H9 (cell line): ENCODE data around the gene KCNAB2. TPM values are rescaled to one million over a fixed set of nuclear protein-coding genes. Genes with fewer than 3 reads are reported as not detected.

ENCODE experiments used
- DNase-seq: peaks from one replicate; pipeline ENCODE4 v3.0.0-alpha.2; 2017
- H2AFZ ChIP-seq: one replicate; pipeline ENCODE4 v1.6.1; 2013; ENCODE audit warnings: mild to moderate bottlenecking, low read length, control low read depth, moderate library complexity
- H2AK5ac ChIP-seq: 2 replicates; pipeline ENCODE4 v1.6.1; 2013; ENCODE audit warnings: low read length, control low read depth, mixed read lengths; ENCODE audit not compliant: insufficient read length
- H2BK120ac ChIP-seq: one replicate; pipeline ENCODE4 v1.6.1; 2013; ENCODE audit warnings: low read depth, mild to moderate bottlenecking, low read length, control low read depth, inconsistent platforms; ENCODE audit not compliant: poor library complexity, severe bottlenecking
- H2BK12ac ChIP-seq: 2 replicates; pipeline ENCODE4 v1.6.1; 2013; ENCODE audit warnings: low read length, control low read depth, mixed read lengths, low read depth; ENCODE audit not compliant: insufficient read length
- H2BK15ac ChIP-seq: 2 replicates; pipeline ENCODE4 v1.6.1; 2013; ENCODE audit warnings: low read depth, low read length, control low read depth
- H2BK20ac ChIP-seq: one replicate; pipeline ENCODE4 v1.6.1; 2013; ENCODE audit warnings: low read depth, mild to moderate bottlenecking, low read length, control low read depth, inconsistent platforms; ENCODE audit not compliant: poor library complexity, severe bottlenecking
- H2BK5ac ChIP-seq: 2 replicates; pipeline ENCODE4 v1.6.1; 2013; ENCODE audit warnings: low read length, control low read depth, mixed read lengths; ENCODE audit not compliant: insufficient read length
- H3K14ac ChIP-seq: 2 replicates; pipeline ENCODE4 v1.6.1; 2013; ENCODE audit warnings: low read length, control low read depth; ENCODE audit not compliant: insufficient read depth
- H3K18ac ChIP-seq: 2 replicates; pipeline ENCODE4 v1.6.1; 2013; ENCODE audit warnings: low read depth, mild to moderate bottlenecking, mixed read lengths, low read length, control low read depth; ENCODE audit not compliant: insufficient read length
- H3K23ac ChIP-seq: 2 replicates; pipeline ENCODE4 v1.6.1; 2013; ENCODE audit warnings: low read length, control low read depth, mixed read lengths, low read depth; ENCODE audit not compliant: insufficient read length
- H3K23me2 ChIP-seq: 2 replicates; pipeline ENCODE4 v1.6.1; 2013; ENCODE audit warnings: low read depth, mild to moderate bottlenecking, mixed read lengths, low read length, control low read depth; ENCODE audit not compliant: insufficient read length, poor library complexity, severe bottlenecking
- H3K27ac ChIP-seq: 2 replicates; pipeline ENCODE4 v1.5.1; 2013; ENCODE audit warnings: low read length, control low read depth, mixed read lengths, low read depth; ENCODE audit not compliant: insufficient read length
- H3K27me3 ChIP-seq: 2 replicates; pipeline ENCODE4 v1.6.1; 2013; ENCODE audit warnings: low read length, control low read depth, inconsistent platforms; ENCODE audit not compliant: insufficient read depth
- H3K4ac ChIP-seq: 2 replicates; pipeline ENCODE4 v1.6.1; 2013; ENCODE audit warnings: low read depth, mild to moderate bottlenecking, control low read depth, inconsistent platforms, low read length, moderate library complexity
- H3K4me1 ChIP-seq: 2 replicates; pipeline ENCODE4 v1.6.1; 2013; ENCODE audit warnings: low read length, control low read depth, inconsistent platforms; ENCODE audit not compliant: insufficient read depth
- H3K4me2 ChIP-seq: 2 replicates; pipeline ENCODE4 v1.6.1; 2013; ENCODE audit warnings: low read length, control low read depth, mixed read lengths; ENCODE audit not compliant: insufficient read length, insufficient read depth
- H3K56ac ChIP-seq: 2 replicates; pipeline ENCODE4 v1.6.1; 2013; ENCODE audit warnings: low read depth, mild to moderate bottlenecking, mixed read lengths, low read length, control low read depth; ENCODE audit not compliant: insufficient read length
- H3K79me1 ChIP-seq: 2 replicates; pipeline ENCODE4 v1.6.1; 2013; ENCODE audit warnings: low read depth, mild to moderate bottlenecking, moderate library complexity, low read length, control low read depth, inconsistent platforms; ENCODE audit not compliant: insufficient read depth, poor library complexity, severe bottlenecking
- H3K79me2 ChIP-seq: 2 replicates; pipeline ENCODE4 v1.6.1; 2013; ENCODE audit warnings: low read length, control low read depth, inconsistent platforms; ENCODE audit not compliant: insufficient read depth
- H3K9ac ChIP-seq: 2 replicates; pipeline ENCODE4 v1.6.1; 2013; ENCODE audit warnings: low read length, control low read depth, mixed read lengths; ENCODE audit not compliant: insufficient read length; ENCODE audit errors: extremely low read depth
- H3K9me3 ChIP-seq: one replicate; pipeline ENCODE4 v1.6.1; 2013; ENCODE audit warnings: low read depth, low read length, inconsistent platforms; ENCODE audit not compliant: control insufficient read depth
- H3T11ph ChIP-seq: one replicate; pipeline ENCODE4 v1.6.1; 2013; ENCODE audit warnings: mild to moderate bottlenecking, low read length, control low read depth, inconsistent platforms
- H4K20me1 ChIP-seq: one replicate; pipeline ENCODE4 v1.6.1; 2013; ENCODE audit not compliant: control insufficient read depth, insufficient read length, insufficient read depth
- H4K5ac ChIP-seq: 2 replicates; pipeline ENCODE4 v1.6.1; 2013; ENCODE audit warnings: low read depth, mild to moderate bottlenecking, mixed read lengths, low read length, control low read depth; ENCODE audit not compliant: insufficient read length
- H4K8ac ChIP-seq: replicated peaks from 2 replicates; pipeline ENCODE4 v1.6.1; 2013; ENCODE audit warnings: low read length, control low read depth, mixed read lengths, low read depth; ENCODE audit not compliant: insufficient read length
- H4K91ac ChIP-seq: 2 replicates; pipeline ENCODE4 v1.6.1; 2013; ENCODE audit warnings: low read depth, mild to moderate bottlenecking, moderate library complexity, mixed read lengths, low read length, control low read depth; ENCODE audit not compliant: insufficient read length
- H3K27ac Mint-ChIP-seq, 3 experiments: 2 replicates in 2 of 3; 3 replicates in 1 of 3; pipeline ENCODE4 v1.8.0; 2020 to 2021; ENCODE audit warnings: mixed read lengths in 3 of 3, mild to moderate bottlenecking in 1 of 3, moderate library complexity in 1 of 3
- H3K27me3 Mint-ChIP-seq: 2 replicates; pipeline ENCODE4 v1.8.0; 2021; ENCODE audit warnings: low read depth, mild to moderate bottlenecking, moderate library complexity, mixed read lengths
- H3K36me3 Mint-ChIP-seq, 3 experiments: 2 replicates in 2 of 3; 3 replicates in 1 of 3; pipeline ENCODE4 v1.8.0; 2020 to 2021; ENCODE audit warnings: low read depth in 3 of 3, mixed read lengths in 3 of 3; ENCODE audit not compliant: insufficient read depth in 1 of 3
- H3K4me1 Mint-ChIP-seq, 2 experiments: 2 replicates each; pipeline ENCODE4 v1.8.0; 2020; ENCODE audit warnings: mixed read lengths in 2 of 2
- H3K4me3 Mint-ChIP-seq, 2 experiments: 2 replicates in 1 of 2; 3 replicates in 1 of 2; pipeline ENCODE4 v1.8.0; 2020 to 2021; ENCODE audit warnings: mild to moderate bottlenecking in 2 of 2, mixed read lengths in 2 of 2, moderate library complexity in 1 of 2
- H3K9me3 Mint-ChIP-seq, 2 experiments: 2 replicates in 1 of 2; 3 replicates in 1 of 2; pipeline ENCODE4 v1.8.0; 2020; ENCODE audit warnings: mild to moderate bottlenecking in 2 of 2, mixed read lengths in 2 of 2, moderate library complexity in 1 of 2
- CTCF ChIP-seq: fragments of 200-600 bp; sonication (generic); conservative IDR thresholded peaks from 3 replicates; pipeline ENCODE4 v1.8.0; 2021; ENCODE audit warnings: antibody characterized with exemption, mild to moderate bottlenecking
- WGBS: extraction: QIAGEN DNeasy Blood & Tissue Kit; methylation state at CpG from one replicate; pipeline ENCODE4 v1.1.7; 2013; ENCODE audit warnings: missing lambda C conversion rate, low lambda C conversion rate, mixed read lengths; ENCODE audit not compliant: insufficient read length; ENCODE audit errors: extremely low coverage; 5-methylcytosine and 5-hydroxymethylcytosine counted together
- total RNA-seq: library from RNA; stranded (reverse); gene quantifications from 2 replicates; pipeline ENCODE4 v1.2.1, GENCODE V29; 2021

KCNAB2 gene
- total RNA-seq, 1 experiment from 2014 or later: 8.3 TPM

- Histone ChIP-seq H2AFZ (no peak overlapping the region), H3K4me1 (no peaks in the 10 kb centered on the region), H2BK12ac (no peak overlapping the region), H4K5ac (no peak overlapping the region), H3K79me2 (no peaks in the 10 kb centered on the region), H3K23me2 (no peaks in the 10 kb centered on the region), H3K56ac (no peak overlapping the region), H3K18ac (no peak overlapping the region), H4K91ac (no peak overlapping the region), H2AK5ac (no peak overlapping the region), H3K9me3 (no peaks in the 10 kb centered on the region), H3K4me2 (no peak overlapping the region), H2BK120ac (no peak overlapping the region), H2BK5ac (no peak overlapping the region), H4K8ac (no peak overlapping the region), H2BK20ac (no peak overlapping the region), H3K79me1 (no peaks in the 10 kb centered on the region), H3K27me3 (no peaks in the 10 kb centered on the region), H3K27ac (no peak overlapping the region), H3K23ac (no peak overlapping the region), H3T11ph (no peak overlapping the region), H3K4ac (no peak overlapping the region), H3K9ac (no peak overlapping the region), H4K20me1 (no peaks in the 10 kb centered on the region), H2BK15ac (no peak overlapping the region), H3K14ac (no peak overlapping the region)
- Mint-ChIP-seq H3K36me3 (no peaks in the 10 kb centered on the region), H3K4me1 (0 out of 4 replicates have a peak, but pooled peaks cover 0 to 4% of the 10 kb centered on the region in 2 experiments), H3K27me3 (peaks cover 20% of the 10 kb centered on the region), H3K4me3 (no peak overlapping the region), H3K9me3 (peaks cover 3 to 6% of the 10 kb centered on the region in 2 experiments; a peak in 4 of 5 replicates), H3K27ac (no peak overlapping the region)
- WGBS: no CpG with 5 or more reads among the region's 24 CpGs
- TF ChIP-seq CTCF: no peak
- no peak for DNase-seq
Observed at GRCh38 chr1:6111571-6111970, 65.9 kb downstream of the KCNAB2 start.
